Measurements from ENCODE around the gene SEMA5A.

SEMA5A gene

DNA sequence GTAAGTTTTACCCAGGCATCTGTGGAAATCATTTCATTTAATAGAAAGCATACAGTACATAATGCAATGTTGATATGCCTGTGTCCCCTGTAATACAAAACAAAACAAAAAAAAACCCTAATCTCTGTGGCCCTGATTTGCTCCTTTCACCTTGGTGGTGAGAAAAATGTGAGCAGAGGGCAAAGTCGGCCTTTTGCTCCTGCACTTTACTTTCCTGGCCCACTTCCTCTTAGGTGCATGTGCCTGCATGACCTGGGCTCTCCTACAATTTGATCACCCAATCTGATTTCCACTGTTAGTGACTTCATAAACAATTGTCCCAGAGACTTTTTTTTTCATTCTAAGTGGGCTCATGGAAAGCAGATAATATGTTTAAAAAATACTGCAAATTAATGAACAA lies 424.3 kb downstream of the SEMA5A start (continued):
- TF ChIP-seq KLF1 (tag by site-specific recombination; IDR thresholded peaks at IDR 0.05) (no peak), ZNF23 (tag by site-specific recombination; IDR thresholded peaks at IDR 0.05; ENCODE audit: borderline replicate concordance) (no peak), HOXD13 (CRISPR knock-in tag; IDR thresholded peaks at IDR 0.05; ENCODE audit: borderline replicate concordance) (no peak), ZNF596 (tag by site-specific recombination; IDR thresholded peaks at IDR 0.05) (no peak), ZNF223 (tag by site-specific recombination; IDR thresholded peaks at IDR 0.05) (no peak), ZNF184 (tag by site-specific recombination; IDR thresholded peaks at IDR 0.05) (no peak), RBAK (tag by site-specific recombination; IDR thresholded peaks at IDR 0.05) (no peak), ZNF133 (tag by site-specific recombination; IDR thresholded peaks at IDR 0.05) (no peak), ZNF155 (tag by site-specific recombination; IDR thresholded peaks at IDR 0.05) (no peak)

DNA sequence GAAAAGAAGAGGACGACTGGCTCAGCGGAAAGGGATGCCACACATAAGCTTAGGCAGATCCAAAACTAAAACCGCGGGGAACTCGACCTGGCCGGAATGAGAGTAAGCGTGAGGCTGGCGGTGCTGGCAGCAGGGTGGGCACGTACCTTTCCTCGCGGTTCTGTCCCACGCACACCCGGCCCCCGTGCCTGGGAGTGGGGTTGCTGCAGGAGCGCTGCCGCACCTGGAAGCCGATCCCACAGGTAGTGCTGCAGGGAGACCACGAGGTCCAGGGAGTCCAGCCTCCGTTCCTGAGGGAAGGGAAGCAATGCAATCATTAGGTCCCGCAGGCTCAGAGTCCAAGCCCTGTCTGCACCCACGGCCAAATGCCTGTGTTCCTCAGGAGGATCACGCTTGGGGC lies 427.0 kb downstream of the SEMA5A start:
- no peaks in the 10 kb centered on the region for H3K36me3 ChIP-seq (ENCODE audit: control insufficient read depth in 2 of 2, insufficient read depth in 1 of 2, low read length in 2 of 2)
- no peak overlapping the region for H3K27ac ChIP-seq (ENCODE audit: extremely low read depth, low read depth, low read length)
- H3K9me3 ChIP-seq (ENCODE audit: control insufficient read depth, insufficient read depth, low read depth, low read length): no peaks in the 10 kb centered on the region
- POLR2A ChIA-PET: no interaction called here
- H3K4me1 ChIP-seq (ENCODE audit: control insufficient read depth, insufficient read depth, low read length): no peaks in the 10 kb centered on the region
- H3K4me3 ChIP-seq (ENCODE audit: low read depth, low read length): no peak overlapping the region
- CTCF ChIA-PET: no interaction called here
- TF ChIP-seq ZNF184 (tag by site-specific recombination; IDR thresholded peaks at IDR 0.05) (no peak), ZSCAN16 (tag by site-specific recombination; IDR thresholded peaks at IDR 0.05) (no peak), TRIM28 (IDR thresholded peaks at IDR 0.05; ENCODE audit: borderline replicate concordance, low read length) (no peak), ZNF626 (tag by site-specific recombination; IDR thresholded peaks at IDR 0.05) (no peak), ZNF707 (tag by site-specific recombination; IDR thresholded peaks at IDR 0.05) (no peak), ZEB2 (tag by site-specific recombination; IDR thresholded peaks at IDR 0.05) (no peak), ZNF169 (tag by site-specific recombination; IDR thresholded peaks at IDR 0.05) (no peak), KLF1 (tag by site-specific recombination; IDR thresholded peaks at IDR 0.05) (no peak), ZBTB7A (tag by site-specific recombination; IDR thresholded peaks at IDR 0.05; ENCODE audit: low read depth) (no peak), ZNF211 (tag by site-specific recombination; IDR thresholded peaks at IDR 0.05; ENCODE audit: low read depth) (no peak), SALL2 (tag by site-specific recombination; IDR thresholded peaks at IDR 0.05; ENCODE audit: borderline replicate concordance) (no peak), ZNF391 (tag by site-specific recombination; IDR thresholded peaks at IDR 0.05; ENCODE audit: borderline replicate concordance, low read depth) (no peak), ZNF114 (tag by site-specific recombination; IDR thresholded peaks at IDR 0.05) (no peak), ZBTB21 (tag by site-specific recombination; IDR thresholded peaks at IDR 0.05) (no peak), ZNF16 (tag by site-specific recombination; IDR thresholded peaks at IDR 0.05; ENCODE audit: low read depth) (no peak), ZFP37 (tag by site-specific recombination; IDR thresholded peaks at IDR 0.05) (no peak), MZF1 (tag by site-specific recombination; IDR thresholded peaks at IDR 0.05; ENCODE audit: borderline replicate concordance) (no peak)
- TF ChIP-seq, protein P1, sequence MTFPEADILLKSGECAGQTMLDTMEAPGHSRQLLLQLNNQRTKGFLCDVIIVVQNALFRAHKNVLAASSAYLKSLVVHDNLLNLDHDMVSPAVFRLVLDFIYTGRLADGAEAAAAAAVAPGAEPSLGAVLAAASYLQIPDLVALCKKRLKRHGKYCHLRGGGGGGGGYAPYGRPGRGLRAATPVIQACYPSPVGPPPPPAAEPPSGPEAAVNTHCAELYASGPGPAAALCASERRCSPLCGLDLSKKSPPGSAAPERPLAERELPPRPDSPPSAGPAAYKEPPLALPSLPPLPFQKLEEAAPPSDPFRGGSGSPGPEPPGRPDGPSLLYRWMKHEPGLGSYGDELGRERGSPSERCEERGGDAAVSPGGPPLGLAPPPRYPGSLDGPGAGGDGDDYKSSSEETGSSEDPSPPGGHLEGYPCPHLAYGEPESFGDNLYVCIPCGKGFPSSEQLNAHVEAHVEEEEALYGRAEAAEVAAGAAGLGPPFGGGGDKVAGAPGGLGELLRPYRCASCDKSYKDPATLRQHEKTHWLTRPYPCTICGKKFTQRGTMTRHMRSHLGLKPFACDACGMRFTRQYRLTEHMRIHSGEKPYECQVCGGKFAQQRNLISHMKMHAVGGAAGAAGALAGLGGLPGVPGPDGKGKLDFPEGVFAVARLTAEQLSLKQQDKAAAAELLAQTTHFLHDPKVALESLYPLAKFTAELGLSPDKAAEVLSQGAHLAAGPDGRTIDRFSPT (tag by site-specific recombination; IDR thresholded peaks at IDR 0.05): no peak
- TF ChIP-seq, protein P2, sequence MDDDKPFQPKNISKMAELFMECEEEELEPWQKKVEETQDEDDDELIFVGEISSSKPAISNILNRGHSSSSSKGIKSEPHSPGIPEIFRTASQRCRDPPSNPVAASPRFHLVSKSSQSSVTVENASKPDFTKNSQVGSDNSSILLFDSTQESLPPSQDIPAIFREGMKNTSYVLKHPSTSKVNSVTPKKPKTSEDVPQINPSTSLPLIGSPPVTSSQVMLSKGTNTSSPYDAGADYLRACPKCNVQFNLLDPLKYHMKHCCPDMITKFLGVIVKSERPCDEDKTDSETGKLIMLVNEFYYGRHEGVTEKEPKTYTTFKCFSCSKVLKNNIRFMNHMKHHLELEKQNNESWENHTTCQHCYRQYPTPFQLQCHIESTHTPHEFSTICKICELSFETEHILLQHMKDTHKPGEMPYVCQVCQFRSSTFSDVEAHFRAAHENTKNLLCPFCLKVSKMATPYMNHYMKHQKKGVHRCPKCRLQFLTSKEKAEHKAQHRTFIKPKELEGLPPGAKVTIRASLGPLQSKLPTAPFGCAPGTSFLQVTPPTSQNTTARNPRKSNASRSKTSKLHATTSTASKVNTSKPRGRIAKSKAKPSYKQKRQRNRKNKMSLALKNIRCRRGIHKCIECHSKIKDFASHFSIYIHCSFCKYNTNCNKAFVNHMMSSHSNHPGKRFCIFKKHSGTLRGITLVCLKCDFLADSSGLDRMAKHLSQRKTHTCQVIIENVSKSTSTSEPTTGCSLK (tag by site-specific recombination; IDR thresholded peaks at IDR 0.05): no peak
